SK-N-SH (cell line): ENCODE results near the gene RSRC1. TPM values are rescaled to one million over a fixed set of nuclear protein-coding genes. Genes with fewer than 3 reads are reported as not detected.
A peak's percentile ranks its signal among the peaks of the same experiment; 100 is the strongest.

ENCODE experiments used
- CTCF ChIA-PET: fragments of 300-600, 350-600 bp; formaldehyde crosslinking; extraction: SDS; loops from one replicate; lab custom pipeline; 2021; lab: Yijun Ruan, JAX
- POLR2A ChIA-PET: fragments of 350-600 bp; sonication (Branson Sonifier 250); formaldehyde crosslinking; extraction: SDS; loops from one replicate; lab custom pipeline; 2020; ENCODE audit warnings: antibody characterized with exemption, inconsistent platforms; lab: Yijun Ruan, JAX
- DNase-seq: peaks from one replicate; pipeline ENCODE4 v3.0.0; 2012
- H2AFZ ChIP-seq: fragments of 200-600 bp; sonication (generic); 2 replicates; pipeline ENCODE4 v1.8.1; 2016; ENCODE audit warnings: antibody characterized with exemption, mild to moderate bottlenecking, low read depth
- H3F3A ChIP-seq: fragments of 200-600 bp; sonication (generic); replicated peaks from 2 replicates; pipeline ENCODE3; 2016; ENCODE audit warnings: antibody characterized with exemption, mild to moderate bottlenecking; ENCODE audit not compliant: insufficient read depth
- H3K27ac ChIP-seq, 2 experiments: fragments of 200-500 bp in 1 of 2; fragments of 200-600 bp in 1 of 2; sonication (Bioruptor generic) in 1 of 2; sonication (generic), shearing (Covaris generic) in 1 of 2; 2 replicates each; pipeline versions ENCODE4 v1.5.1 to v1.6.1; 2014 to 2016; ENCODE audit warnings: low read depth in 2 of 2, inconsistent platforms in 1 of 2, low read length in 1 of 2, mild to moderate bottlenecking in 1 of 2, mixed read lengths in 1 of 2
- H3K27me3 ChIP-seq: fragments of 200-600 bp; sonication (generic), shearing (Covaris generic); 2 replicates; pipeline ENCODE4 v1.6.1; 2016; ENCODE audit warnings: mixed run types; ENCODE audit not compliant: insufficient read depth
- H3K36me3 ChIP-seq, 2 experiments: fragments of 200-500 bp in 1 of 2; fragments of 200-600 bp in 1 of 2; sonication (Bioruptor generic) in 1 of 2; sonication (generic) in 1 of 2; replicated peaks in 1 of 2; 2 replicates each; pipeline versions ENCODE3 to v1.5.1; 2014 to 2016; ENCODE audit warnings: low read length in 1 of 2, mild to moderate bottlenecking in 1 of 2; ENCODE audit not compliant: insufficient read depth in 2 of 2, control insufficient read depth in 1 of 2
- H3K4me1 ChIP-seq, 2 experiments: fragments of 200-500 bp in 1 of 2; fragments of 200-600 bp in 1 of 2; sonication (Bioruptor generic) in 1 of 2; sonication (generic), shearing (Covaris generic) in 1 of 2; 2 replicates each; pipeline versions ENCODE4 v1.5.1 to v1.6.1; 2014 to 2016; ENCODE audit warnings: low read depth in 1 of 2, low read length in 1 of 2, mixed run types in 1 of 2; ENCODE audit not compliant: insufficient read depth in 2 of 2, control insufficient read depth in 1 of 2
- H3K4me2 ChIP-seq: fragments of 200-600 bp; sonication (generic), shearing (Covaris generic); 2 replicates; pipeline ENCODE4 v1.6.1; 2017; ENCODE audit warnings: mixed run types
- H3K4me3 ChIP-seq, 2 experiments: fragments of 200-500 bp in 1 of 2; fragments of 200-600 bp in 1 of 2; sonication (Bioruptor generic) in 1 of 2; sonication (generic), shearing (Covaris generic) in 1 of 2; 2 replicates each; pipeline versions ENCODE4 v1.5.1 to v1.8.1; 2014 to 2016; ENCODE audit warnings: low read depth in 2 of 2, inconsistent platforms in 1 of 2, low read length in 1 of 2, mild to moderate bottlenecking in 1 of 2, mixed read lengths in 1 of 2, moderate library complexity in 1 of 2
- H3K79me2 ChIP-seq: fragments of 200-600 bp; sonication (generic); 2 replicates; pipeline ENCODE4 v1.8.1; 2017; ENCODE audit warnings: mild to moderate bottlenecking; ENCODE audit not compliant: insufficient read depth
- H3K9ac ChIP-seq: fragments of 200-600 bp; sonication (generic); 2 replicates; pipeline ENCODE4 v1.6.1; 2017; ENCODE audit warnings: mixed run types
- H3K9me2 ChIP-seq: fragments of 200-600 bp; sonication (generic); 2 replicates; pipeline ENCODE4 v1.6.1; 2017; ENCODE audit warnings: mixed run types
- H3K9me3 ChIP-seq: fragments of 200-600 bp; sonication (generic); 2 replicates; pipeline ENCODE4 v1.6.1; 2017; ENCODE audit warnings: mixed run types, mild to moderate bottlenecking, moderate library complexity
- H4K20me1 ChIP-seq: fragments of 200-600 bp; sonication (generic); 2 replicates; pipeline ENCODE4 v1.6.1; 2017; ENCODE audit warnings: mild to moderate bottlenecking, mixed run types; ENCODE audit not compliant: insufficient read depth
- ELF1 ChIP-seq: IDR thresholded peaks from 2 replicates; pipeline ENCODE4 v1.4.0; 2012
- EP300 ChIP-seq, 2 experiments: IDR thresholded peaks; 2 replicates each; pipeline versions ENCODE4 v1.4.0 to v1.6.1; 2012; ENCODE audit warnings: borderline replicate concordance in 1 of 2, low read depth in 1 of 2, low read length in 1 of 2
- FOSL2 ChIP-seq: IDR thresholded peaks from 2 replicates; pipeline ENCODE4 v1.4.0; 2012; ENCODE audit warnings: low read depth, mild to moderate bottlenecking, moderate library complexity, borderline replicate concordance
- GABPA ChIP-seq: IDR thresholded peaks from 2 replicates; pipeline ENCODE4 v1.4.0; 2012; ENCODE audit warnings: low read depth, mild to moderate bottlenecking
- GATA2 ChIP-seq: sonication (generic); formaldehyde crosslinking; IDR thresholded peaks from 2 replicates; pipeline ENCODE4 v1.5.0; 2020; ENCODE audit warnings: mild to moderate bottlenecking, missing genetic modification reagents
- JUND ChIP-seq: IDR thresholded peaks from 2 replicates; pipeline ENCODE4 v1.4.0; 2012
- RCOR1 ChIP-seq: fragments of 150-350 bp; IDR thresholded peaks from 2 replicates; pipeline ENCODE4 v1.6.1; 2017; ENCODE audit warnings: antibody characterized with exemption, low read length
- SIN3A ChIP-seq: IDR thresholded peaks from 2 replicates; pipeline ENCODE4 v1.6.1; 2012; ENCODE audit warnings: low read depth, mild to moderate bottlenecking, low read length, moderate library complexity, borderline replicate concordance
- WGBS: methylation state at CpG from one replicate; pipeline ENCODE4 v1.1.6; 2017; ENCODE audit warnings: low lambda C conversion rate; 5-methylcytosine and 5-hydroxymethylcytosine counted together
- polyA plus RNA-seq, 3 experiments: library from polyadenylated mRNA; depleted of rRNA; stranded (reverse); fragments of >200 nt; gene quantifications; 2 replicates each; pipeline ENCODE4 v1.2.3, GENCODE V29; 2012
- TF ChIP-seq, protein P1 (sequence below): IDR thresholded peaks from 2 replicates; pipeline ENCODE4 v1.6.1; 2012; ENCODE audit warnings: mild to moderate bottlenecking, low read depth, low read length, moderate library complexity
- TF ChIP-seq, protein P2 (sequence below): fragments of 150-350 bp; IDR thresholded peaks from 2 replicates; pipeline ENCODE4 v1.6.1; 2017; ENCODE audit warnings: antibody characterized with exemption, low read length, low read depth, borderline replicate concordance
- TF ChIP-seq, protein P3 (sequence below): IDR thresholded peaks from 2 replicates; pipeline ENCODE4 v1.4.0; 2012; ENCODE audit warnings: low read depth
- TF ChIP-seq, protein P4 (sequence below): IDR thresholded peaks from 2 replicates; pipeline ENCODE4; 2012

Gene RSRC1
- polyA plus RNA-seq, 1 of the 3 experiments (the other 2 are of a cell fraction): 4.5 TPM

DNA sequence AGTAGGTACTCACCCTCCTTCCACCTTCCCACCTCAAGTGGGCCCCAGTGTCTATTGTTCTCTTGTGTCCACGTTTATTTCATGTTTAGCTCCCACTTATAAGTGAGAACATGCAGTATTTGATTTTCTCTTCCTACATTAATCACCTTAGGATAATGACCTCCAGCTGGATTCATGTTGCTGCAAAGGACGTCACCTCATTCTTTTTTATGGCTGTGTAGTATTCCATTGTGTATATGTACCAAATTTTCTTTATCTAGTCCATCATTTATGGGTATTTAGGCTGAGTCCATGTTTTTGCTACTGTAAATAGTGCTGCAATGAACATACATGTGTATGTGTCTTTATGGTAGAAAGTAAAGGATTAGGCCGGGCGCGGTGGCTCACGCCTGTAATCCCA lies 455.2 kb downstream of the RSRC1 start (continued):
- TF ChIP-seq, protein P1, sequence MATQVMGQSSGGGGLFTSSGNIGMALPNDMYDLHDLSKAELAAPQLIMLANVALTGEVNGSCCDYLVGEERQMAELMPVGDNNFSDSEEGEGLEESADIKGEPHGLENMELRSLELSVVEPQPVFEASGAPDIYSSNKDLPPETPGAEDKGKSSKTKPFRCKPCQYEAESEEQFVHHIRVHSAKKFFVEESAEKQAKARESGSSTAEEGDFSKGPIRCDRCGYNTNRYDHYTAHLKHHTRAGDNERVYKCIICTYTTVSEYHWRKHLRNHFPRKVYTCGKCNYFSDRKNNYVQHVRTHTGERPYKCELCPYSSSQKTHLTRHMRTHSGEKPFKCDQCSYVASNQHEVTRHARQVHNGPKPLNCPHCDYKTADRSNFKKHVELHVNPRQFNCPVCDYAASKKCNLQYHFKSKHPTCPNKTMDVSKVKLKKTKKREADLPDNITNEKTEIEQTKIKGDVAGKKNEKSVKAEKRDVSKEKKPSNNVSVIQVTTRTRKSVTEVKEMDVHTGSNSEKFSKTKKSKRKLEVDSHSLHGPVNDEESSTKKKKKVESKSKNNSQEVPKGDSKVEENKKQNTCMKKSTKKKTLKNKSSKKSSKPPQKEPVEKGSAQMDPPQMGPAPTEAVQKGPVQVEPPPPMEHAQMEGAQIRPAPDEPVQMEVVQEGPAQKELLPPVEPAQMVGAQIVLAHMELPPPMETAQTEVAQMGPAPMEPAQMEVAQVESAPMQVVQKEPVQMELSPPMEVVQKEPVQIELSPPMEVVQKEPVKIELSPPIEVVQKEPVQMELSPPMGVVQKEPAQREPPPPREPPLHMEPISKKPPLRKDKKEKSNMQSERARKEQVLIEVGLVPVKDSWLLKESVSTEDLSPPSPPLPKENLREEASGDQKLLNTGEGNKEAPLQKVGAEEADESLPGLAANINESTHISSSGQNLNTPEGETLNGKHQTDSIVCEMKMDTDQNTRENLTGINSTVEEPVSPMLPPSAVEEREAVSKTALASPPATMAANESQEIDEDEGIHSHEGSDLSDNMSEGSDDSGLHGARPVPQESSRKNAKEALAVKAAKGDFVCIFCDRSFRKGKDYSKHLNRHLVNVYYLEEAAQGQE: no peak
- TF ChIP-seq, protein P2, sequence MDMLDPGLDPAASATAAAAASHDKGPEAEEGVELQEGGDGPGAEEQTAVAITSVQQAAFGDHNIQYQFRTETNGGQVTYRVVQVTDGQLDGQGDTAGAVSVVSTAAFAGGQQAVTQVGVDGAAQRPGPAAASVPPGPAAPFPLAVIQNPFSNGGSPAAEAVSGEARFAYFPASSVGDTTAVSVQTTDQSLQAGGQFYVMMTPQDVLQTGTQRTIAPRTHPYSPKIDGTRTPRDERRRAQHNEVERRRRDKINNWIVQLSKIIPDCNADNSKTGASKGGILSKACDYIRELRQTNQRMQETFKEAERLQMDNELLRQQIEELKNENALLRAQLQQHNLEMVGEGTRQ: no peak
- no peak for TF ChIP-seq ELF1
- TF ChIP-seq, protein P3, sequence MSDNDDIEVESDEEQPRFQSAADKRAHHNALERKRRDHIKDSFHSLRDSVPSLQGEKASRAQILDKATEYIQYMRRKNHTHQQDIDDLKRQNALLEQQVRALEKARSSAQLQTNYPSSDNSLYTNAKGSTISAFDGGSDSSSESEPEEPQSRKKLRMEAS: no peak
- TF ChIP-seq, all 33 proteins: peak for 0

DNA sequence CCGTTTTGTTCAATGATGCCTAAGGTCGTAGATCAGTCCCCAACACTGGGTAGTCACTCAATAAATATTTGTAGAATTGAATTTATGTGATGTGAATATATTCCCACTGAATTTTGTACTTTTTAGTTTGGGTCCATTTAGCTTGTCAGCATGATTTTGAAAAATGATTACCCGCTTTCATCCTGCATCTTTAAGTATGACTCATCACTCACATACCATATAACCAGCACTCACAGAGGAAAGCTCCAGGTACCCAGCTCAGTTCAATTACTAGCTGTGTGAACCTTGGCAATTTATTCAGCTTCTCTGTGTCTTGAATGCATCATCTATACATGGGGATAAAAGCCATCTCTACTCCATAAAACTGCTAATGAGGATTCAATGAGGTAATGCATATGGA lies 458.9 kb downstream of the RSRC1 start:
- no peaks in the 10 kb centered on the region for H4K20me1 ChIP-seq
- no peaks in the 10 kb centered on the region for H3K27me3 ChIP-seq
- H3K27ac ChIP-seq: no peak overlapping the region
- ChIA-PET CTCF (interaction anchor here (0.6 to 1.6 kb wide), 3 partner anchors 76 to 375 kb away, joined by 3 to 4 read pairs (median 3); partner anchors contain the start of gene GFM1), POLR2A (no interaction called here)
- 57% methylated on average over 3 of the region's 3 CpGs for WGBS
- H3K9me3 ChIP-seq: no peaks in the 10 kb centered on the region
- H3K9me2 ChIP-seq: no peaks in the 10 kb centered on the region
- 0 out of 2 replicates have a peak, but pooled peaks cover 4% of the 10 kb centered on the region for H3K79me2 ChIP-seq
- H2AFZ ChIP-seq: no peak overlapping the region
- TF ChIP-seq RCOR1 (no peak), SIN3A (no peak), GATA2 (no peak), GABPA (no peak), ELF1 (no peak), JUND (peak; percentile 61), FOSL2 (peak; percentile 62; the same call in 1 of the 2 replicates), EP300 (IDR thresholded peaks at IDR 0.05; ENCODE audit: borderline replicate concordance in 1 of 2, low read depth in 1 of 2, low read length in 1 of 2) (no peak)
- TF ChIP-seq, protein P4, sequence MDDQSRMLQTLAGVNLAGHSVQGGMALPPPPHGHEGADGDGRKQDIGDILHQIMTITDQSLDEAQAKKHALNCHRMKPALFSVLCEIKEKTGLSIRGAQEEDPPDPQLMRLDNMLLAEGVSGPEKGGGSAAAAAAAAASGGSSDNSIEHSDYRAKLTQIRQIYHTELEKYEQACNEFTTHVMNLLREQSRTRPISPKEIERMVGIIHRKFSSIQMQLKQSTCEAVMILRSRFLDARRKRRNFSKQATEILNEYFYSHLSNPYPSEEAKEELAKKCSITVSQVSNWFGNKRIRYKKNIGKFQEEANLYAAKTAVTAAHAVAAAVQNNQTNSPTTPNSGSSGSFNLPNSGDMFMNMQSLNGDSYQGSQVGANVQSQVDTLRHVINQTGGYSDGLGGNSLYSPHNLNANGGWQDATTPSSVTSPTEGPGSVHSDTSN: peak; percentile 64
- H3K4me1 ChIP-seq: peaks cover 3 to 11% of the 10 kb centered on the region in 2 experiments; a peak in 2 of 4 replicates
- no peaks in the 10 kb centered on the region for H3K36me3 ChIP-seq
- no peaks in the 10 kb centered on the region for H3F3A ChIP-seq
- no peak for DNase-seq
- H3K9ac ChIP-seq: no peak overlapping the region
- H3K4me3 ChIP-seq: no peak overlapping the region
- no peak overlapping the region for H3K4me2 ChIP-seq
